ENCODE results near the gene IBSP.

Gene IBSP

DNA sequence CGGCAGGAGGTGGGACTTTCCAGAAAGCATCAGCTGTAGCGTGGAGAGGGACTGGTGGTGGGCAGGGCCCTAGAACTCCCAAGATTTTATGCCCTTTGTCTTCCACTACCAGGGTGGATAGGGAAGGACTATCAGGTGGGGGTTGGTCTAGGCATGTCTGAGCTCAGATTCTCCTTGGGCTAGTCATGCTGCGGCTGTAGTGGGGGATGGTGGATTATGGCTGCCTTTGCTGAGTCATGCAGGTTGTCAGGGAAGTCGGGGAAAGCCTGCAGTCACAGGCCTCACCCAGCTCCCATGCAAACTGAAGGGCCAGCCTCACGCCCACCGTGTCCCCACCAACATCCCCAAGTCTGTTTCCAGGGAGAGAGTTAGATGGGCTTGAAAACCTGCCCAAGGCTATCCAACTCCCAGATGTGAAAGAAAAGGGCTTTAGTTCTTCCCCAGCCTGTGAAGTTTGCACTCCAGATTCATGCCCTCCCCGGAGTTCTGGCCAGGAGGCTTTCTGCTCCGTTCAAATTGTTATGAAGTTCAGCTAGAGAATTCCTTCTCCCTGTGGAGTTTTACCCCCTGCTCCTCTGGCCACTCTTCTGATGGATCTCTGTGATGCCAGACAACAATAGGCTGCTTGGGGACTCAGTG lies 20.0 kb downstream of the IBSP start:
- FAIRE-seq (no peak), DNase-seq (ENCODE audit: insufficient read length, low spot score) (no peak)
- no peak for TF ChIP-seq POLR2A (IDR thresholded peaks at IDR 0.05; ENCODE audit: low read depth, low read length)

DNA sequence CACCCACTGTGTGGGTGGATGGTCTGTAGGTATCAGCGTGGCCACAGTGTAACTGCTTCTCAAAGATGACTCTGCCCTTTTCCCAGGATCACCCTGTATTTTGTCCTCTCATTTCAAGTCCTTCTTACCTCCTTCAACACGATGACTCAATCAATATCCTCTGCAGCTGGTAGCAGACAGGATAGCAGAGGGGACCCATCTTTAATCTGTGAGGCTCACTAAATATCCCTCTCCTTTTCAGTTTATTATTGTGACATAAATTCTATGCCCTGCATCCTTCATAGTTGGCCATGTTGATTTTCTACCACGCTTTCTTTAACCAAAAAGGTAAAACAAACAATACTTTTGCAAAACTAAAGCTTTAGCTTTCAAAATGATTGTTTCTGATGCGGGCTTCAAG lies 23.8 kb downstream of the IBSP start:
- DNase-seq (ENCODE audit: insufficient read length, low spot score) = no peak
- FAIRE-seq = no peak
- no peak for TF ChIP-seq POLR2A (IDR thresholded peaks at IDR 0.05; ENCODE audit: low read depth, low read length)

DNA sequence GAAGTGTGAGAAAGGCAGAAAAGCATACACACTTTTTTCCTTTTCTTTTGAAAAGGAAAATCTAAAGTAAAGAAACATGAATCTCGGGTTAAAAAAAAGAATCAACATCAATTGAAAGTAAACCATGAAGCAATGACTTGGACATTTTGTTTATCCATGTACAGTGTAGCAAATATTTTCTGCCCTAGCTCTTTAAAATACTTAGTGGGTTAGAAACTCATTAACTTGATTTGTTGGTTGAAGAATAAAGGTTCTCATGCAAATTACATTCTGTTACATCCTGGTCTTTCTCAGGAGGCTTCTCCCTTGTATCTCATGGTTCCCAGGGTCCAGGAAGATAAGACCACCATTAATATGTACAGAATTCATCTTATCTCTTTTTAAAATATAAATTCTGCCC lies 24.4 kb downstream of the IBSP start:
- FAIRE-seq (no peak), DNase-seq (ENCODE audit: insufficient read length, low spot score) (no peak)
- no peak for TF ChIP-seq POLR2A (IDR thresholded peaks at IDR 0.05; ENCODE audit: low read depth, low read length)

DNA sequence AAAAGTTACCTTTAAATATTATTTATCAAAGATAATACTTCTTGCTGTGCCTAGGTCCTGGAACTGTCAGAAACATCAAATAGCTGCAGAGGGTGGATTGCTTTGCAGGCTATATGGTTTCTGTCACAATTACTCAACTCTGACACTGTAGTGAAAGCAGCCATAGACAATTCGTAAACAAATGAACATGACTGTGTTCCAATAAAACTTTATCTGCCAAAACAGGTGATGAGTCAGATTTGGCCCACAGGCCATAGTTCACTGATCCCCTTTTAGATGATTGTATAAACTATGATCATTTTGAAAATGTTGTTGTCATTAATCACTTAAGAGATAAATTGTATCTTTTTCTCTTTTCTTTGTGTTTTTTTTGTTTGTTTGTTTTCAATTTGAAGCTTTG lies 25.0 kb downstream of the IBSP start:
- no peak for TF ChIP-seq POLR2A (IDR thresholded peaks at IDR 0.05; ENCODE audit: low read depth, low read length)
- DNase-seq (ENCODE audit: insufficient read length, low spot score) = no peak
- FAIRE-seq = no peak

DNA sequence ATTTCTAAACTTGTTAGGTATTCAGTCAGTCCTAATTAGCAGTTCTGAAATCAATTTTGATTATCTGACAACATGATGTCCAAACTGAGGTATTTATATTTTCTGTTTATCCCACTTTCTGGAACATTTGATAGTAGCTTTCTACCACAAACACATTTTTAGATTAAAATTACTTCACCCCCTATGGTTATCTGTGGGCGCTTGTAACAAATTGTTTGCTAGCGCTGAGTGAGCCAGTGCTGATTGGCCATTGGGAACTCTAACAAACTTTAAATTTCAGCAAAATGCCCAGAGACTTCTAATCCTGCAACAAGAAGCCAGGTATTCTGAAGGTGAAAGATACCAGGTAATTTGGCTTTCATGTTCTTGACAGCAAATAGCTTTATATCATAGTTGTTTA lies 33.3 kb downstream of the IBSP start, which contains the start of gene MEPE:
Gene MEPE, plus strand, starts transcription at position 301 of the 400 bp plus-strand sequence. CDS start 1,746 bp downstream, outside the sequence.
- no peak for DNase-seq (ENCODE audit: insufficient read length, low spot score)
- no peak for FAIRE-seq
- TF ChIP-seq POLR2A (IDR thresholded peaks at IDR 0.05; ENCODE audit: low read depth, low read length) = no peak

DNA sequence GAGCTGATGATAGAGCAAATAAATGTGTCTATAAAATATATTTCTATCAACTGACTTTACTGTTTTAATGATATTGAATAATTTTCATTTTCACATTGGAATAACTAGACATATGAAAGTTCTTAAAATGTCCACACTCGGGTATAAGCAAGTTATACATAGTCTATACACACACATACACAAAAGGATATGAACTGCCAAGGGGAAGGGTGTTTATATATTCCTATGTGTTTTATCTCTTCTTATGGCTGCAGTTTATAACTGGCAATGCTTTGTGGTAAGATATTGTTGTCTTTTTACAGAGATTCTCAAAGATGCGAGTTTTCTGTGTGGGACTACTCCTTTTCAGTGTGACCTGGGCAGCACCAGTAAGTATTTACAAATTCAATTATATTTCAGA lies 35.0 kb downstream of the IBSP start:
- TF ChIP-seq POLR2A (IDR thresholded peaks at IDR 0.05; ENCODE audit: low read depth, low read length) = no peak

DNA sequence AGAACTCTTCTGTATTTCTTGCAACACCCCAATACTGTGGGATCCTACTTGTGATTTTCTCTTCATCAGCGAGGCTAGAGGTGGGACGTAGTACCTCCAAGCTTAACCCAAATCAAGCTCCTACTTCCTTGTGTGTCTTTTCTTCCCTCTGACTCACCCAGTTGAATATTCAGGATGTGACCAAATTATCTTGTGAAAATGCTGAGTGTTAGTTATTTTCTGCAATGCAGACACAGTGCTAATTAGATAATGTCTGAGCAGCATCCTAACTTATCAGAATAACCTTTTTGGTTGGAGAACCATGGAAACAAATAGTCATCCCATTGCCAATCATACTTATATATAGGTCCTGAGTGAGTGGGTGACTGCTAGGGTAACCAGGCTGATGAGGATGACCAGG lies 35.8 kb downstream of the IBSP start:
- DNase-seq (ENCODE audit: insufficient read length, low spot score) = no peak
- FAIRE-seq = no peak
- TF ChIP-seq POLR2A (IDR thresholded peaks at IDR 0.05; ENCODE audit: low read depth, low read length) = no peak

More for the DNA sequence above, 35.0 kb downstream of the IBSP start:
- FAIRE-seq (no peak), DNase-seq (ENCODE audit: insufficient read length, low spot score) (no peak)

DNA sequence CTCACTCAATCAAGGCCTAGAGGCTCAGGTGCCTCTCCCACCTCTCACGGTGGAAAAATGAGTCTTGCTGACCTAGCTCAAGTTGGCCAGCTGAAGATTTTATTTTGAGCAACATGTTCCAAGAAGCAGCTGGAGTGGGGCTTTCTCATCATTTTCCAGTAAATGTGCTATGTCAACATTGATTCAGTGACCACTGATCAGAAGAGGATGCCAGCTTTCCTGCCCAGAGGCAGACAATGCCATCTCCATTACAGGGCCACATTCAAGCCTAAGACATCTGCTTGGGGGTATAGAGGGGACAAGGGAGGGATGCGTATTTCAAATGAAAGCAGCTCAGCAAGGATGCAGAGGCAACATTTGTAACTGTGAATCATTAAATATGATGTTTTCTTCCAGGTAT lies 36.4 kb downstream of the IBSP start:
- no peak for DNase-seq (ENCODE audit: insufficient read length, low spot score)
- no peak for TF ChIP-seq POLR2A (IDR thresholded peaks at IDR 0.05; ENCODE audit: low read depth, low read length)
- FAIRE-seq = no peak

DNA sequence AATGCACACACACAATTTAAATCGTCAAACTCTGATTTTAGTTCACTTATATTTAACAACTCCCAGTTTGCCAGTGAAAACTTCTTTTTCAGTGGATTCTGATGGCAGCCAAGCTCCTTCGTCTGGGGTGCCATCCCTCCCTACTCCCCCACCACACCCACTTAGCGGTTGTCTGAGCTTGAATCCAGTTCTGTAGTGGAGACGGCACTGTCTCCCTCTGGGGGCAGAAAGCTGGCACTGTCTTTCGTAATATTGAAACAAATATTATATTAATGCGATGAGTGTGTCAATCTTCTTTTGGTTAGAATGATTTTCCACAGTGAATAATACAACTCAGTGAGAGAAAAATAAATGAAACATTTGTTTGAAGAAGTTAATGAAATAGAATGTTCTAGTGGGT lies 38.9 kb downstream of the IBSP start:
- FAIRE-seq (no peak), DNase-seq (ENCODE audit: insufficient read length, low spot score) (no peak)
- no peak for TF ChIP-seq POLR2A (IDR thresholded peaks at IDR 0.05; ENCODE audit: low read depth, low read length)

DNA sequence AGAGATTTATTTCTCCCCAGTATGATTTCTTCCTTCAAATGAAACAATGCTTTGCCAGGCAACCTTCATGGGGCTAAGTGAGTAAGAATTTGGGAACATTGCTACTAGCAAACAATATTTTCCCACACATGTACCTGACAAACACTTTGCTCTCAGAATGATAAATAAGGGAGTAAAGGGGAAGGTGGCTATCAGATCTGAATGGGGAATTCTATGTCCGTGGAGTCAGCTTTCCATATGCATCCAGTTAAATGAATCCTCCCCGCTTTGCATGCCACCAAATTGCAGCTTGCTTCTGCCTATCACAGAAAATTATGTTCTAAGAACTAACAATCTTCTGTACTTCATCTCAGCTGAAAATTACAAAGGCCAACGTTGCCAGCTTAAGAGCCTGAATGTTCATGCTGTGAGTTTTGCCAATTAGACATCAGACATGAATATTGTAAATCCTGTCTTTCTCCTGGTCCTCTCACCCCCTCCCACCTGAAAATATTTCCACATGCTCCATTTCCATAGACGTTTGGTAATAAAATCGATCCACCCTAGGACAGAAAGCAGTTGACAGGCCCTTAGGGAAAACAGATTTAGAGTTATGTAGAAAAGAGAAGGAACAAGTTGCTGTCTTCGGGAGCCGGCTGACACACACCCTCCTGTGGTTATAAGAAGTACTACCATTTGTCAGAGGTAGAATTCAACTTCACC lies 39.7 kb downstream of the IBSP start:
- DNase-seq (ENCODE audit: insufficient read length, low spot score) = no peak
- no peak for FAIRE-seq
- no peak for TF ChIP-seq POLR2A (IDR thresholded peaks at IDR 0.05; ENCODE audit: low read depth, low read length)

DNA sequence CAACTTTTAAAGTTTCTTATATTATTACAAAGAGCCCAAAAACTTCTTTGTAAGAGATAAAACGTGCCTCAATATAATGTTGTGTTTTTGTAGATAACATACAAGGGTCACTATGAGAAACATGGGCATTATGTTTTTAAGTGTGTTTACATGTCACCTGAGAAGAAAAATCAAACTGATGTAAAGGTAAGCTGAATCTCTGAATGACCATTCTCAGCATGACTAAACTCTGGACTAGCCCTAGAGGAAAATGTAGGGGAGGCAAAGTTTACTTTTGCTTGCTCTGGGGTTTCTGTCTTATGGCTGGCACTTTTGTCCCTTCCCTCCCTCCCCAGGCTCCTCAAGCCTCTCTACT lies 40.2 kb downstream of the IBSP start:
- no peak for FAIRE-seq

DNA sequence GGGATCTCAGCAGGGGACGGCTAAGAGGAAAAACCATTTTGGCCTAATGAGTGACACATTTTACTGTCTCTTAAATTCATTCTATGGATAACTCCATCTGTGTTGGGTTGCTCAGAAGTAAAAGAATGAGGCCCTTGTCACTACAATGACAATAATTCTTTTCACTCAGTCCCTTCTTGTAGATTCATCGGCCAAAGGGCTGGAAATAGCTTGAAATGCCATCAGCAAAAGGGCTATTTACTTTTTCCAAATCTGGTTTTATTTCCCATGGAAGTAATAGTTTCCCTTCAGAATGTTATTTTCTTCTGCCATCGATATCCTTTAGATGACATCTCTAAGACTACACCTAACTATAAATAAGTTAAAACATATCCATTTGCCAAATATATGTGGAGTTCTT lies 40.8 kb downstream of the IBSP start:
- DNase-seq (ENCODE audit: insufficient read length, low spot score) = no peak
- no peak for FAIRE-seq
- TF ChIP-seq POLR2A (IDR thresholded peaks at IDR 0.05; ENCODE audit: low read depth, low read length) = no peak

More for the DNA sequence above, 40.2 kb downstream of the IBSP start:
- no peak for DNase-seq (ENCODE audit: insufficient read length, low spot score)
- no peak for TF ChIP-seq POLR2A (IDR thresholded peaks at IDR 0.05; ENCODE audit: low read depth, low read length)

DNA sequence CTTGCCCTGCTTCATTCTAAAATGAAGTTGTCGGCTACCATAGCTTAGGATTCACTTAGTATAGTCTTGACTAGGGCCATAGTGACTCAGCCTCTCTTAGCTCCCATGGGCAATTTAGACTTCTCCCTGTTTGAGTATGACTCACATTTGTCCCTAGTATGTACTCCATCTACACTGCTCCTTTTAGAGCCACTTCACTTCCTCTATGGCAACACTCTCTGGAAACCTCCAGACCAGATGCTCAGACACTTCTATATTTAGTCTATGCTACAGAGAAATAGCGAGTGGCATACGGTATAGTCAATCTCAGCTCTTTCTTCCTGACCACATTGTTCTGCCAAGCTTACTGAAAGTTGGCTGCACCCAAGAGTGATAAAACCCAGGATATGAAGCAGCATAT lies 44.6 kb downstream of the IBSP start:
- DNase-seq (ENCODE audit: insufficient read length, low spot score) (peak; percentile 4), FAIRE-seq (peak; percentile 84)
- TF ChIP-seq POLR2A (IDR thresholded peaks at IDR 0.05; ENCODE audit: low read depth, low read length) = no peak

DNA sequence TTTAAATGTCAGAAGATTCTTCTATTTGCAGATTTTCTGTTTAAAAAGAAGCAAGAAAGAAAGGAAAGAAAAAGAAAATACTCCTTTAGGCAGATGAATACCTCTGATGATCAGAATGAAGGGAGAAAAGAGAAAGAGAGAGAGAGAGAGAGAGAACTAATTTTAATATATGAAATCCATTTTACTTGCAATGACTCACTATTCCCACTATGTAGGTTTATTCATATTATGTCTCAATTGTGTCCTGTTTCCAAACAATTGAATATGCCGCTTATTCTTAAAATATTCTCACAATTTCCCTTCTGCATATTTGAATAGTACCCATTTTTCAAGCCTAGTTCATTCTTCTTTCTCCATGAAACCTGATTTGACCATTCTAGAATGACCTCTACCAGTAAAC lies 45.1 kb downstream of the IBSP start:
- no peak for TF ChIP-seq POLR2A (IDR thresholded peaks at IDR 0.05; ENCODE audit: low read depth, low read length)
- no peak for FAIRE-seq
- no peak for DNase-seq (ENCODE audit: insufficient read length, low spot score)

DNA sequence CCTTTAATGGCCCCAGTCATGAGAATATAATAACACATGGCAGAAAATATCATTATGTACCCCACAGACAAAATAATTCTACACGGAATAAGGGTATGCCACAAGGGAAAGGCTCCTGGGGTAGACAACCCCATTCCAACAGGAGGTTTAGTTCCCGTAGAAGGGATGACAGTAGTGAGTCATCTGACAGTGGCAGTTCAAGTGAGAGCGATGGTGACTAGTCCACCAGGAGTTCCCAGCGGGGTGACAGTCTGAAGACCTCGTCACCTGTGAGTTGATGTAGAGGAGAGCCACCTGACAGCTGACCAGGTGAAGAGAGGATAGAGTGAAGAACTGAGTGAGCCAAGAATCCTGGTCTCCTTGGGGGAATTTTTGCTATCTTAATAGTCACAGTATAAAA lies 46.9 kb downstream of the IBSP start:
- DNase-seq (ENCODE audit: insufficient read length, low spot score) = no peak
- FAIRE-seq = no peak
- TF ChIP-seq POLR2A (IDR thresholded peaks at IDR 0.05; ENCODE audit: low read depth, low read length) = no peak
